Umbilical cord (tissue), 2 donors: ENCODE data around the gene ZNF615. TPM values are rescaled to one million over a fixed set of nuclear protein-coding genes. Genes with fewer than 3 reads are reported as not detected.
"Not testable (repeated sequence)": the region's sequence is repeated elsewhere in the genome, so short reads cannot be mapped to it uniquely, and the experiment has no call there.

Experiments
- DNase-seq: peaks from one replicate; pipeline ENCODE4 v3.0.0-alpha.2; 2015; ENCODE audit warnings: low spot score
- total RNA-seq: library from RNA; depleted of rRNA; stranded (reverse); fragments of >200 nt; gene quantifications from one replicate; pipeline ENCODE4 v1.2.3, GENCODE V29; 2014; ENCODE audit warnings: low replicate concordance; ENCODE audit not compliant: insufficient read depth

ZNF615 gene
- total RNA-seq, 1 donor from 2014 or later = 18.1 TPM

DNA sequence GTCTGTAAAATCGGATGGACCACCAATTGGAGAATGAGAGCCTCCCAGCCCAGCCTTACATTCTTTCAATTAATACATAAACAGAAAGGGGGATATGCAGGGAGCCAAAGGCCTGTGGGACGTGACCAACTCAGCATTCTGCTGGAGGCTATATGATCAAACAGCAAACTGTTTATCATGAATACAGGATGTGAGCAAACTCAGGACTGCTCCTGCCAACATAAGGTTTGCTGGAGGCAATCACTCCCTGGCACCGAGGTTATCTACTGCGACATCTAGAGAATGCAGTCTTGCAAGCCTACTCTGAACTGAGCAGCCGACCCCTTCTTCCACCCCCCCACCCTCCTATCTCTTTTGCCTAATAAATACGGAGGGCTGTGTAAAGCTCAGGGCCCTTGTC, 27.1 kb downstream of the ZNF615 start:
- DNase-seq = not testable (repeated sequence)

DNA sequence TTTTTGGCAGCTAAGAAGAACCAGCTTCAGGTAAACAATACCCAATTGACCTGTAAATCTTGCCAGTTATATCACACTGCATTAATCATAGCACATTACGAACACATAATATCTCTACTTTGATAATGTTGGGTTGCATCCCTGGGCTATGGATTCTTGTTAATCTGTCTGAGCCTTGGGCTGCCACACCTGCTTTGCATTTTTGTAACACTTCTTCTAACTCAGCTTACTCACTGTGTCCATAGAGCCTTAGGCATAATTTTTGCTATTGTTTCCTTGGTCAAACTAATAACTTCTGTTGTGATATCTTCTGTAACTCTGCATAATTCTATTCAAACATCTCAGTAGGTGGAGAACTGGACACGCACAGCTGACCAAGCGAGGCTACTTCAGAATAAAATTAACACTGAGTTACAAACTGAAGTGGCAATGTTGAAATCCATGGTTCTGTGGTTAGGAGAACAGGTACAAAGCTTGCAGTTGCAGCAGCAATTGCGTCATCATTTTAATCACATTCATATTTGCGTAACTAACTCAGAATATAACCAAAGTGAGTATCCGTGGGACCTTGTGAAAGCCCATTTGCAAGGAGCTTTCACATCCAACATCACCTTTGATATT, 27.8 kb downstream of the ZNF615 start:
- no peak for DNase-seq

DNA sequence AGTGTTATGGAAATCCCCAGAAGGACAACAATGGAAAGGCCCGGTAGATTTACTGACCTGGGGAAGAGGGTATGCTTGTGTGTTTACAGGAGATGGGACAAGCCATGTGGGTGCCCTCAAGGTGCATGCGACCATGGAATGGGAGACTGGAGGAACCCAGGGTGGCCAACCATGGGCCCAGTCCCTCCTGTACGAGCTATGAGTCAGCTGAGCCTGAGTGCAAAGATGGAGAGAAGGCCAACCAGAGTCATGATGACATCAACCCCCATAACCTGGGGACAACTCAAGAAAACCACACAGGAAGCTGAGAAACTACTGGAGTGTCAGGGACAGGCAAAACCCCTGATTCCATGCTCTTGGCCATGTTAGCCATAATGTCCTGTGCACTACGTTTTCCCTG, 29.1 kb downstream of the ZNF615 start:
- DNase-seq = no peak

- DNase-seq = no peak
Measured at GRCh38 chr19:51977346-51977745, 30.7 kb downstream of the ZNF615 start.

DNA sequence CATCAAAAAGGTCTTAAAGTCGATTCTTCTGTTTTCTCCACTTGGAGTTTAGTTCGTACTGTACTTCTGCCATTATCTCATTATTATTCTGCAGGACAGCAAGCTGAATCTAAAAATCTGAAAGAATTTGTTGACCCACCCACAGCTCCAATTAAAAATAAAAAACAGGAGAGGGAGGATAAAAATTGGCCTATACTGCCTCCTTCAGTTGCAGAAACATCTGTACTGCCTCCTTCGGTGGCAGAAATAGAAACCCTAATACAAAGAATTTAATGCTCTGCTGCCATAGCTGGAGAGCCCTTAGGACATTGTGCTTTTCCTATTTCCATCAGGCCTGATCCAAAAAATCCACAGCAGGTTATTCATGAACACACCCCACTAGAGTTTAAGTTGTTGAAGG, 31.2 kb downstream of the ZNF615 start:
- DNase-seq = no peak

DNA sequence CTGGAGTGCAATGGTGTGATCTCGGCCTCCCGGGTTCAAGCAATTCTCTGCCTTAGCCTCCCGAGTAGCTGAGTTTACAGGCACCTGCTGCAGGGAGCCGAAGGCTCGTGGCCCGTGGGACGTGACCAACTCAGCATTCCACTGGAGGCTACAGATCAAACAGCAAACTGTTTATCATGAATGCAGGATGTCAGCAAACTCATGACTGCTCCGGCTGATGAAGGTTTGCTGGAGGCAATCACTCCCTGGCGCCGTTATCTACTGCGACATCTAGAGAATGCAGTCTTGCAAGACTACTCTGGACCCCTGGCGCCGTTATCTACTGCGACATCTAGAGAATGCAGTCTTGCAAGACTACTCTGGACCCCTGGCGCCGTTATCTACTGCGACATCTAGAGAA, 32.2 kb downstream of the ZNF615 start:
- not testable (repeated sequence) for DNase-seq

GRCh38 chr19:51971624-51972023, 36.4 kb downstream of the ZNF615 start:
- no peak for DNase-seq

DNA sequence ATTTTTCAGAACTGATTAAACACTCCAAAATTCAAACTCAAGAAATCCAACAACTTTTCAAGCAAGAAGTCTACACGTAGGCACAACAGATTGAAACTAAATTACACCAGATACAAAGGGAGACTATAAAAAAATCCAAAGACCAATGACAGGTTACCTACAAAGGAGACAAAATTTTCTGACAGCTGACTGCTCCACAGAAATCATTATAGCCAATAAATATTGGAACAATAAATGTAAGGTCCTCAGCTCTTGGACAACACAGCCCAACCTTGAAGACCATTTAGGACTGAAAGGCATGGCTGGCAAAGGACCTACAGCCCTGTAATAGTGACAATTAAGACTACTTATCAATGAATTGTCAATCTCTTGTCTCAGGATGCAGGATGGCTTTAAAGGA, 37.3 kb downstream of the ZNF615 start:
- no peak for DNase-seq

- no peak for DNase-seq
Measured at GRCh38 chr19:51965583-51965982, 42.4 kb downstream of the ZNF615 start.

DNA sequence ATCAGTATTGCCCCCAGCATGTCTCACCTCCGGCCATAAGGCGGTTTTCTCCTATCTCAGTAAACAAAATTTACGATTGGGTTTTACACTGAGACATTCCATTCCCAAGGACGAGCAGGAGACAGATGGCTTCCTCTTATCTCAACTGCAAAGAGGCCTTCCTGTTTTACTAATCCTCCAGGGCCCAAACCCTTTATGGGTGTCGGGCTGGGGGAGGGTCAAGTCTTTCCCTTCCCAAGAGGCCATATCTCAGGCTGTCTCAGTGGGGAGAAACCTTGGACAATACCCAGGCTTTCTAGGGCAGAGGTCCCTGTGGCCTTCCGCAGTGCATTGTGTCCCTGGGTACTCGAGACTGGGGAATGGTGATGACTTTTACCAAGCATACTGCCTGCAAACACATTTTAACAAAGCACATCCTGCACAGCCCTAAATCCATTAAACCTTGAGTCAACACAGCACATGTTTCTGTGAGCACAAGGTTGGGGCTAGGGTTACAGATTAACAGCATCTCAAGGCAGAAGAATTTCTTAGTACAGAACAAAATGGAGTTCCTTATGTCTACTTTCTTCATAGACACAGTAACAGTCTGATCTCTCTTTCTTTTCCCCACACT, 47.3 kb downstream of the ZNF615 start:
- peak; percentile 56 for DNase-seq

GRCh38 chr19:51959791-51960190, 48.2 kb downstream of the ZNF615 start:
- DNase-seq = peak; percentile 46

DNA sequence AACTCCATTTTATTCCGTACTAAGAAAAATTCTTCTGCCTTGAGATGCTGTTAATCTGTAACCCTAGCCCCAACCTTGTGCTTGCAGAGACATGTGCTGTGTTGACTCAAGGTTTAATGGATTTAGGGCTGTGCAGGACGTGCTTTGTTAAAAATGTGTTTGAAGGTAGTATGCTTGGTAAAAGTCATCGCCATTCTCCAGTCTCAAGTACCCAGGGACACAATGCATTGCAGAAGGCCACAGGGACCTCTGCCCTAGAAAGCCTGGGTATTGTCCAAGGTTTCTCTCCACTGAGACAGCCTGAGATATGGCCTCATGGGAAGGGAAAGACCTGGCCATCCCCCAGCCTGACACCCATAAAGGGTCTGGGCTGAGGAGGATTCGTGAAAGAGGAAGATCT, 50.2 kb downstream of the ZNF615 start:
- DNase-seq = peak; percentile 13

DNA sequence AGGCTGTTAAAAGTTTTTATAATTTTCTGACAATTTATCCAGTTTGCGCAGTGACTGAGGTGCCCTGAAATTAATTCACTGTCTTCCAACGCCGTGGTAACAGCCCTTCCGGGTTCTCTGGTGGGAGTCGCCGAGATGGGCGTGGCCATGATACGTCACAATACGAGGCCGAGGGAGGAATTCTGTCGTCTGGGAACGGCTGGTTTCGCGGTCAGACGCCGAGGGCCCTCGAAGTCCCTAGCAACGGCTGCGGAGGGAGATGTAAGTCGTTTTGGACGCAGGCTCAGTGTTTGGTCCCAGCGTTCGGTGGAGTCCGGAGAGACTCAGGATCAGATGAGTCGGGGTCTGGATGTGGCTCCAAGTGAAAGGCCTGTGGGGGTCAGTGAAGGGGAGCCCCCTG, 59.0 kb downstream of the ZNF615 start:
- peak; percentile 19 for DNase-seq

DNA sequence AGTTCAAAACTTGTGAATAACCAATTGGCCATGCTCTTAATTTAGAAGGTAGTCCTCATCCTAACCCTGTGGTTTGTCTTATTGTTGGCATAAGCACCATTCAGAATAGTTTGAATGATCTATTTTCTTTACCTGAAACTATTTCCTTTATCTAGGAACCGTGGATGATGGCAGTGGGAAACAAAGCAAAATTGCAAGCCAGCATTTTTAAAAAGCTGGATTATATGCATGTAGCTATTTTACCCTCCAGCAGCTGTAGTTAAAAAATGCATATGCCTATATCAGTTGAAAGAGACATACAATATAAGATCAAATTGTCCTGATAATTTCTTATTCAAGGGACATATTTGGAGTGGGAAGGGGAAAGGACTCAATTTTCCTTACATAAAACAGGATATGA, 61.4 kb downstream of the ZNF615 start:
- DNase-seq = no peak

GRCh38 chr19:51944798-51945552, 63.0 kb downstream of the ZNF615 start:
- DNase-seq = no peak

Other genes with a start within 250 kb of the ZNF615 start
- 7.0 TPM for gene FPR2, start 247.0 kb downstream of the ZNF615 start, total RNA-seq
- gene FPR3, start 213.1 kb downstream of the ZNF615 start, total RNA-seq = 2.6 TPM
- 45.0 TPM for gene ZNF577, start 120.3 kb downstream of the ZNF615 start, total RNA-seq
- 10.8 TPM for gene ZNF649, start 103.2 kb downstream of the ZNF615 start, total RNA-seq
- gene ZNF613, start 80.7 kb downstream of the ZNF615 start, total RNA-seq = 11.8 TPM
- gene ZNF350, start 21.4 kb downstream of the ZNF615 start, total RNA-seq = 13.2 TPM
- gene ZNF614, start 20.2 kb upstream of the ZNF615 start, total RNA-seq = 12.0 TPM
- gene ZNF432, start 40.6 kb upstream of the ZNF615 start, total RNA-seq = 15.6 TPM
- 58.5 TPM for gene ZNF841, start 87.6 kb upstream of the ZNF615 start, total RNA-seq
- gene ZNF616, start 131.7 kb upstream of the ZNF615 start, total RNA-seq = 19.7 TPM
- gene ZNF836, start 163.4 kb upstream of the ZNF615 start, total RNA-seq = 11.6 TPM
- 39.5 TPM for gene PPP2R1A, start 181.8 kb upstream of the ZNF615 start, total RNA-seq